Stimulated activated CD8-positive, alpha-beta memory T cell treated with anti-CD3 and anti-CD28 coated beads, Interleukin-4, amount 100 ng/mL, for 24 hours (primary cell): ENCODE results near the gene EXTL1.
"Not testable (repeated sequence)": the region's sequence is repeated elsewhere in the genome, so short reads cannot be mapped to it uniquely, and the experiment has no call there.

Source experiments
- DNase-seq: peaks from one replicate; pipeline ENCODE4 v3.0.0-alpha.2; 2020; ENCODE audit warnings: low read depth

EXTL1 gene

DNA sequence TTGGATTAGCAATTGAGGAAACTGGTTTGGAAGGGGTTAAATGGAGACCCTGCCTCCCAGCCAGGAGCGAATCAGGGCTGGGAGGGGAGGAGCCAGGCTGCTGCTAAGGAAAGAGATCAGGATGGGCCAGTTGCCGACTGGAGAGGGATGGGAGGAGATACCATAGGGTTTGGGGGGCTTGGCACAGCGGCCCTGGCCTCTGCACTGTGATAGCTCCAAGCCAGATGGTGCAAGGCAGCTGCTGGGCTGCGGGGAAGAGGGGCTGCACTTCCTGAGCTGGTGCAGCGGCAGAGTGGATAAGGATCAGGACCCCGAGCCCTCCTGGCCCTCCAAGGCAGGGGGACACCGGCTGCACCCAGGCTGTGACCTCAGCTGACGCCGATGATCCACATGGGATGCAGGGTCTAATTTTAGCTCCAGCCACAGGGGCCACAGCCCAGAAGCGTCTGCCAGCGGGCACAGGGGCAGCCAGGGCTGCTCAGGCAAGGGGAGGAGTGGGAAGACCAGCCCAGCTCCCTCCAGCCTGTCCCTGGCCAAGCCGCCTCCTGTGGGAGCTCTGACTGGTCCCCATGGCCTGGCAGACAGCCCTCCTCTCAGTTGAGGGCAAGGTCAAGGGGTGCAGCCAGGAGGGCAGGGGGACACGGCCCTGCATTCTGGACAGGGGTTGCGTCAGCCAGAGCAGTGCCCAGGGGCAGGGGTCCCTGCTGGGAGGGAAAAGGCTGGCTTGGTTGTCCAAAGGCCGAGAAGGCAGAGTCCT lies at the start of gene EXTL1:
Gene EXTL1 (plus strand): TSS at position 129 of the 757 bp plus-strand sequence. CDS start 872 bp downstream, outside the sequence.
- DNase-seq, result no peak

- DNase-seq, result no peak
Measured at GRCh38 chr1:25971811-25972180, 49.8 kb upstream of the EXTL1 start.

DNA sequence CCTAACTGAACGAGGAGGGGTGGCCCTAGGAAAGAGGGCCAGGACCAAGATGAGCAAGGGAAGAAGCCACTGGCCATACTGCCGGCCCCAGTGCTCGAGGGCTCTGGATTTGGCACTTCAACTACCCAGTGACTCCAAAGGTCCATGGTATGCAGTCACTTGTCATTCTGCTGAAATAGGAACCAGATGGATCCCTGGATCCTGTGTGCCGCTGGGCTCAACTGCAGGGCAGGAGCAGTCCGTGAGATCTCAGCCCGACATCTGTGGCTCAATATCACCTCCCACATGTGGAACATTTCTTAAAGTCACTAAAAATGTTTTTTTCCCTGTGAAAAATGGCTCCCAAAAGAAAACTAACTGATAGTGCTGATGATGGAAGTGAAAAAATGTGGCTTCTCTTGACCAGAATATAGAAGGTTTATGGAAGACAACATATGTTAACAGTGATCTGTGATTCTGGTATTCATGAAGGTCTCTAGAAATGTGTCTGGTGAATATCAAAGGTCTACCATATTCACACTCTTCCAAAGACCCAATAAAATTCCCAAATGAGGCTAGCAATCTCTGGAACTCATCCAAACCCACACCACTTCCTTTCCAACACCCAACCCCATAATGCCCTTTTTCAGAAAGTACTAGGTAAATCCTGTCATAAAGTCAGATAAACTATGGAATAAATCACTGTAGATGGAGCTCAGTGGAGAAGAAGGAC lies 47.8 kb upstream of the EXTL1 start:
- DNase-seq, result no peak

DNA sequence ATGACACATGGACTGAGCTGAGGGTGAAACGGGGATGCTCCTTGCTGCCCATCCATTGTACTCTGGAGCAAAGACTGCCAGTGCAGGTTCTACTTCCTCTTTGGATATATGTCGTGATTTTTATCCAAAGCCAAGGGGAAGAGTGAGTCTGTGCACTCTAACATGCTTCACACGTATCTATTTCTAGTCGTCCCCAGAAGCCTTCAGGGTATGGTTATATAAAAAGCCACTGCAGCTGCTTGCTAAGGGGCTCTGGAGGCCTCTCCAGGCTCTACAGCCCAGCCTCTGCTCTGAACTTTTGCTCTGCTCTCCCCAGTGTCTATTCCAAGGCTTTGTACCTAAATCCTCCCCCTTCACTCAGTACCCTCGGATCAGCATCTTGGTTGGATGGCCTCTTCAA lies 43.8 kb upstream of the EXTL1 start:
- DNase-seq, result no peak

DNA sequence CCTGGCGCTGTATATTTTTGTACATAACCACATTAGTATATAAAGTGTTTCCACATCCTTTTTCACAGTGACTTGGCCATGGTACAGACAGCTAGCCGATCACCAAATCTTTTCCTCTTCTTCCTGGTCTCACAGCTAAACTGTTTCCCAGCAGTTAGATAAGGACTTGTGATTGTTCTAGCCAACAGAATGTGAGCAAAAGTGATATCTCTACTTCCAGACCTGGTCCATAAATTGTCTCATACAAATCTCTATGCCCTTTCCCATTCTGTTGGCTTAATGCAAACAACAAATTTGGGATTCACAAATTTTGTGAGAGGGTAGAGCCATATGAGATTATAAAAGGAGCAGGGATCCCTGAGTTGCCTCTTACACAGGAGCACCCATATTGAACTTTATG lies 43.2 kb upstream of the EXTL1 start:
- no peak for DNase-seq

DNA sequence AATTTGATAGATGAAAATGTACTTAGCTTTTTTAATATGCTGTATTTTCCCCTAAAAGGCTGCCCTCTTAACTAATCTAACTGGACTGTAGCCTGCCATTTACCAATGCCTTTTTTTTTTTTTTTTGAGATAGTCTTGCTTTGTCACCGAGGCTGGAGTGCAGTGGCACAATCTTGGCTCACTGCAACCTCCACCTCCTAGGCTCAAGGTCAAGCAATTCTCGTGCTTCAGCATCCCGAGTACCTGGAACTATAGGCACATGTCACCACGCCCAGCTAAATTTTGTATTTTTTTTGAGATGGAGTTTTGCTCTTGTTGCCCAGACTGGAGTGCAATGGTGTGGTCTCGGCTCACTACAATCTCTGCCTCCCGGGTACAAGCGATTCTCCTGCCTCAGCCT lies 42.4 kb upstream of the EXTL1 start:
- no peak for DNase-seq

DNA sequence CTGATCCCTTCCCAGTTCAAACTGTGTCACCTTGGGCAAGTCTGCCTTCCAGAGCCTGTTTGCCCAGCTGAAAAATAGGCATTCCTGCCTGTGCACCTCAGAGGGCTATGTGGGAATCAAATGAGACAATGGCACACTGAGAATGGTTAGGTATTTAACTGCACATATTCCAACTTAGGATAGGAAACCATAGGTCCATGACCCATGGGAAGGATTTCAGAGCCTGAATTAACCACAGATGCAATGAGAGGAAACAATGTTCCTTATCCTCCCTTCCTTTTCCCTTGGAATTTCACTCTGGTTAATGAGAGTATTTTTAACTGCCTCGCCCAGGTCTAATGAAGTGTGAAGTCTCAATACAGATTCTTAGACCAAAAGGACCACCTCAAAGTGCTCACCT lies 36.4 kb upstream of the EXTL1 start:
- no peak for DNase-seq

- no peak for DNase-seq
Measured at GRCh38 chr1:25985670-25986069, 35.9 kb upstream of the EXTL1 start.

DNA sequence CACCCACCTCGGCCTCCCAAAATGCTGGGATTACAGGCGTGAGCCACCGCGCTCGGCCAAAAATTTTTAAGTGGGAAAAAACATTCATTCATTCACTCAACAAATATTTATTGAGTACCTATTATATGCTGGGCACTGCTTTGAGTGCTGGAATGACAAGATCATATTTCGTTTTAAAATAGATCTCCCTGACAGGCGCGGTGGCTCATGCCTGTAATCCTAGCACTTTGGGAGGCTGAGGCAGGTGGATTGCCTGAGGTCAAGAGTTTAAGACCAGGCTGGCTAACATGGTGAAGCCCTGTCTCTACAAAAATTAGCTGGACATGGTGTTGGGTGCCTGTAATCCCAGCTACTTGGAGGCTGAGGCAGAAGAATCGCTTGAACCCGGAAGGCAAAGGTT lies 34.8 kb upstream of the EXTL1 start:
- DNase-seq, result not testable (repeated sequence)

- no peak for DNase-seq
Measured at GRCh38 chr1:25987951-25988350, 33.6 kb upstream of the EXTL1 start.

DNA sequence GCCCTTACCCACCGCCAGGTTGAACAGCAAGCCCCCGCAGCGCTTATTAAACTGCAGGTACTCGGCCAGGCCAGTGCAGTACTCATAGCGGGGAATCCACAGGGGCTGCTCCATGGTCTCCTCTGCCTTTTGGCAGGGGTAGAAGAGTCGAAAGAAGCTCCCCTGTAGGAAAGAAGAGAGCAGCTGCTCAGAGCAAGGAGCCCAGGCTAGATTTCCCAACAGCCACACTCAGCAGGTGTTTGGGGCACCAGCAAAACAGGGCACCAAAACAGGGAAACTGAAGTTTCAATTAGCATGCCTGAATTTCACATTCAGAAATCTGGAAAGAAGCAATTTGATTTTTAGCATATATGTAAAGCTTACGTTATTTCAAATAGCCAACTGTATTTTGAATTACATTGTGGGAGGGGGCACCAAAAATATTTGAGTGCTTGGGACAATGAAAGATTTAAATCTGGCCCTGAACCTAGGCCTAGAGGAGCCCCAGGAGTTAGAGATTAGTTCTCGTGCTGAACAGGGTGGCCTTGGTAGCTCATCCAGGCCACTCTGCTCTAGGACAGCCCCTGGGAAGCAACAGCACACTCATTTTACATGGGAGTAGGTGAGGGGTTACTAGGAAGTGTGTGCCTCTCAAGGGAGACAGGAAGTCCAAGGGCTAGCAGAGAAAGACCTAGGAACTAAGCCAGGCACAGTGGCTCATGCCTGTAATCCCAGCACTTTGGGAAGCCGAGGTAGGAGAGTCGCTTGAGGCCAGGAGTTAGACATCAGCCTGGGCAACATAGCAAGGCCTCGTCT lies 31.9 kb upstream of the EXTL1 start:
- DNase-seq, result no peak

DNA sequence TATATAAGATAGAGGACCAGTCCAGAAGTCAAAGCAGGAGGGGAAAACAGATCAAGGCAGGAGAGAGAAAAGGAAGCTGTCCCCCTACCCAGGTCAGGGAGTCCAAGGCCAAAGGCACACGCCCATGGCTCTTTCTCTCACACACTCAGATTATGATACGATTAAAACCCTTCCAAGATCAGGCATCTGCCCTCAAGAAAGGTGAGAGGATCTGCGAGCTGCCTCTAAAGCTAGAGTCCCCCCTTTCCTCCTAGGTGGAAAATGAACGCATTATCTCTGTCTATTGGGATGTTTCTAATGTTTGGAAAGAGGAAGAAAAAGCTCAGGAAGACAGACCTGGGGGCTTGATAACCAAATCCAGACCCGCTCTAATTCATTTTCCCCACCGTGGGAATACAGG lies 31.3 kb upstream of the EXTL1 start:
- DNase-seq, result no peak

DNA sequence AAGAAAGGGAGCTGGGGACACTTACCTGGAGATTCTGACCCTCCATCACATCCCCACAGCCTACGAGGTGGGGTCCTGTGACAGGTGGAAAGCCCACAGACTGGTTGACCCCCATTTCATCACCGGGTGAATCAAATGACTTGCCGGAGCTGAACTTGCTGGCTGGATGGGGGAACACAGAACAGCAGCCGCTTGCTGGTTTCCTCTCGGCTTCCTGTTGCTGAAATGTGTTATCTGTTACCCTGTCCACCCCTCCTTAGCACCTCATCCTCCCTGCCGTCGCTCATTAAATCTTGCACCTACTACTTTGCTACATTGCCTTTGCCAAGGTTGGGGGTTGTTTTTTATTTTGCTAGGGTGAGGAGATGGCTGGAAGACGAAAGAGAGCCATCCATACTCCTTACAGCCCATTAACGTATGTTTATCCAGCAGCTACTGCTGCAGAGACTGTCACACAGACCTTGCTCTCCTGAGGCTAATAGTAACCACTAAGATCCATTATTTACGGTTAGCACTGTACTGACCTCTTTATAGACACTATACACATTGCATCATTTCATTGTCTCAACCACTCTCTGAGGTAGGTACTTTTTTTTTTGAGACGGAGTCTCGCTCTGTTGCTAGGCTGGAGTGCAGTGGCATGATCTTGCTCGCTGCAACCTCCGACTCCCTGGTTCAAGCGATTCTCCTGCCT lies 30.7 kb upstream of the EXTL1 start:
- DNase-seq, result peak; percentile 22

- DNase-seq, result no peak
Measured at GRCh38 chr1:25991937-25992688, 29.5 kb upstream of the EXTL1 start.

GRCh38 chr1:25992689-25993171 lies 28.8 kb upstream of the EXTL1 start:
- DNase-seq, result no peak

DNA sequence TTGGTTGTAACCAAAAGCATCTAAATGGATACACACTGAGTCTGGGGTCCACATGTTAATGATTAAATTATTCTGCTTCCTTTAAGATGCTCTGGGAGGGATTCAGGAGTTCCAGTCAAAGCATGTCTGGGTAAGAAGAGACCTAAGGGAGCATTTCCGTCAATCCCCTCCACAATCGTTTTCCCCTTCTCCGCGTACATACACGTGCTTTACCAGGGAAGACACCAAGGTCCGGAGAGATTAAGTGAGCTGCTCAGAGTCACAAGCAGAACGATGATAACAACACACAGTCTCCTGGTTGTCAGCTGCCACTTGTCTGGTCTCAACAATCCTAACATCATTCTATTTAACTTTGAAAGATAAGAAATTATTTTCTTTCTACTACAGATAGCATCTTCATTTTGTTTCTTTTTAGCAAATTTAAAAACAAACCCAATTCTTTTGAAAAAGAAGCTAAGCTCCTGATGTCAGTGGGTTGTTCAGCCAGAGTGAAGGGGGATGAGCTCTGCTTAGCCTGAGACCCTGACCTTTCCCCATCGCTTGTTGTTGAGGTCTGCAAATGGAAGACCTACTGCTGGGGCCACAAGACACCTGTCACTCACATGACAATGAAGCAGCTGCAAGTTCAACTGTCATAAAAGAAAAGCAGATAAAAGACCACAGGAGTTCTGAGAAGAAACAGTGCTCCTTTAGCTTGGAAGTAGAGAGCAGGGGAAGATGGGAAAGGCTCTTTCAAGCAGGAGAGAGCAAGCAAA lies 28.2 kb upstream of the EXTL1 start:
- no peak for DNase-seq

DNA sequence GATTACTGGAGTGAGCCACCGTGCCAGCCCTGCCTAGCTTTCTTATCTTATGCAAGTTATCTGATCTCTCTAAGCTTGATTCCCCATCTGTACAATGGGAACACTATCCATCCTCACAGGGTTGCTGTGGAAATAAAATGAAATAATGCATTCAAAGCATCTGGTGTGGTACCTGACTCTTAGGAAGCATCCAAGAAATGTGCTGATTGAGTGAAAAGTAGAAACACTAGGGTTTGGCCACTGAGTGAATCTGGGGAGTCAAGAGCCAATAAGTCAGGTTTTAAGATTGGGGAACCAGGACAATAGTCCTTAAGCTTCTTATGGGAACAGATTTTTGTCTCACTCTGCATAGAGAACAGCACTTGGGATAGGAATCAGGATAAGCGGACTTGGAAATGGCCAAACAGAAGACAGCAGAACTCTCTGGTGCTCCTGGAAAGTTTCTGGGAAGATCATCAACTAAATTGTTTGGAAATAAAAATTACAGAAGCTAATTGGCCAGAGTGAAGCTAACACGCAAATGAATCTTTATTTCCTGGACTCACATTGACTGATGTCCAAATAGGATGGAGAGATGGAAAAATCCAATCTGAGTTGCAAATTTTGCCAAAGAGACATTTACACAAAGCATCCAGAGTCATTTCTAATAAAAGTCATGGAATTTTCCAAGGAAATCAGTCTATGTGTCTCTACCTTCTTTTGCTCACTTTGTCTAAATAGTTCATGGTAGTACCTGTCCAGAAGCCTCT lies 27.0 kb upstream of the EXTL1 start:
- DNase-seq, result no peak

DNA sequence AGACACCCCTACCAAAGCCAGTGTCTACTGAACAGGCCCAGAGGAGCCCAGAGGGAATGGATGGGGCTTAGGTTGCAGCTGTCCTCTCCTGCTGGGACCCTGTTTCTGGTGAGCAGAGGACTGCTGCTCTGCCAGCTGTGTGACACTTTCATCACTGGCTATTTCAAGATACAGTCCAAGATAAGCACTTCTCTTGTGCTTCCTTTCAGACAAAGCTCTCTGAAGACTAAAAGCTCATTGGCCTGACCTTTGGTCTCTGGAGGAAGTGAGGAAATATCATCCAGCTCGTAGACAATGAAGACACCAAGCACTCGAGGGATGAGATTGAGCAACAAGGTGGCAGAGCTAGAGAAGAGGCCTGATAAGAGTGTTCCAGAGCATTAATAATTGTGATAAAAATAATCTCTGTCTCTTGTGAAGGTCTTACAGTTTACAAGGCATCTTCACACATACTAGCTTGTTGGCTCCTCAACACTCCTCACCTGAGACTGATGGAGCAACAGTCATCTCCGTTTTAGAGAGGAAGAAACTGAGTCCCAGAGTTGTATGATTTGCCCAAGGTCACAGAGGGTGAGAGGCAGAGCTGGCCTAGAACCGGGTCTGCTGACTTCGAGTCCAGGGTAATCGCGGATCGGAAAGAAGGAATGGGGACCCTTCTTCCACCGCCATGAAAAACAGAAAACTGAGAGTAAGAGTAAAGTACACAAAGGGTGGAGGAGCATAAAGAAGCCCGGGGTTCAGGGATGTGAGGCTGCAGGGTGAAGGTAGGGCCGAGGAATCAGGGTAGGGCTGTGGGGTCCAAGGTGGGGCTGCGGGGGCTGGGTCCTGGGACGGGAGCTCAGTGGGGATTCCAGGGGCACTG lies 24.4 kb upstream of the EXTL1 start:
- no peak for DNase-seq
